Astrocyte of the cerebellum (primary cell): ENCODE results near the gene AP3D1.
"Not testable (repeated sequence)": the region's sequence is repeated elsewhere in the genome, so short reads cannot be mapped to it uniquely, and the experiment has no call there.

Experiments
- DNase-seq: peaks from one replicate; pipeline ENCODE4 v3.0.0-alpha.2; 2011; ENCODE audit warnings: low read depth
- H3K4me3 ChIP-seq: 2 replicates; pipeline ENCODE4 v1.5.1; 2011; ENCODE audit warnings: mild to moderate bottlenecking, low read depth, low read length, moderate library complexity
- in situ Hi-C: cut with HindIII; loops from 2 replicates; pipeline ENCODE4 v1.10.0; 2017; ENCODE audit warnings: low sequenced_read_pairs
- TF ChIP-seq, protein P1 (sequence below): IDR thresholded peaks from 2 replicates; pipeline ENCODE4 v1.5.1; 2012; ENCODE audit warnings: low read length, low read depth, moderate library complexity, mild to moderate bottlenecking; ENCODE audit errors: missing control alignments

The AP3D1 gene

DNA sequence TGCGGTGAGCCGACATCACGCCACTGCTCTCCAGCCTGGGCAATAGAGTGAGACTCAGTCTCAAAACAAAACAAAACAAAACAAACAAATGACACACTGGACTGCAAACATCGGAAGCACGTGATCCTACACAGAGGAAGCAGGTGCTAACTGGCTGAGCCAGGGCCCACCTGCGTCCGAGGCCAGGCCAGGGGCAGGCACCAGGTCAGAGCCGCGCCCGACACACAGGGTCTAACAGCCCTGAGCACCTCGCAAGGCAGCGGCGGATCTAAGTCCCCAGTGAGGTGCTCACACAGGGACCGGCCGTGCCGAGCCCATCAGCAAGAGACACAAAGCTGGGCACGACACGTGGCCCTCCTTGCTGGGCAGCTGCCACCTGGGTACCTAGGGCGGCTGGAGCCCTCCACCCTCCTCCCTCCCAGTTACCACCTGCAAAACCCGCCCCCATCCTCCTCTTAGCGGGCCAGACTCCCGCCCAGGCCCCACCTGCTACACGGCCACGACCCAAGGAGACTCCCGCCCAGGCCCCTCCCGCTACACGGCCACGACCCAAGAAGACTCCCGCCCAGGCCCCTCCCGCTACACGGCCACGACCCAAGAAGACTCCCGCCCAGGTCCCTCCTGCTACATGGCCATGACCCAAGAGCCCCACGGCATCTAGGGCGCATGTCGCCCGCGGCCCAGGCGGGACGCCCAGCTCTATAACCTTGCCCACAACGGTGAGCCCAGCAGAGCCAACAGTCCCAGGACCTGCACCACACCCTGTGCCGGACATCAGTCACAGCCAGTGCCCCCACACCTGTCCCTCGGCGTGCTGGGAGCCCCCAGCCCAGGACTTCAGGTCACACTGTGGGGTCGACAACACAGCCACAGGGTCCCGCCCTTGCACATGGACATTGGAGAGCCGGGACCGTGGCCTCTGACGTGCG lies 15.6 kb downstream of the AP3D1 start:
- TF ChIP-seq, protein P1, sequence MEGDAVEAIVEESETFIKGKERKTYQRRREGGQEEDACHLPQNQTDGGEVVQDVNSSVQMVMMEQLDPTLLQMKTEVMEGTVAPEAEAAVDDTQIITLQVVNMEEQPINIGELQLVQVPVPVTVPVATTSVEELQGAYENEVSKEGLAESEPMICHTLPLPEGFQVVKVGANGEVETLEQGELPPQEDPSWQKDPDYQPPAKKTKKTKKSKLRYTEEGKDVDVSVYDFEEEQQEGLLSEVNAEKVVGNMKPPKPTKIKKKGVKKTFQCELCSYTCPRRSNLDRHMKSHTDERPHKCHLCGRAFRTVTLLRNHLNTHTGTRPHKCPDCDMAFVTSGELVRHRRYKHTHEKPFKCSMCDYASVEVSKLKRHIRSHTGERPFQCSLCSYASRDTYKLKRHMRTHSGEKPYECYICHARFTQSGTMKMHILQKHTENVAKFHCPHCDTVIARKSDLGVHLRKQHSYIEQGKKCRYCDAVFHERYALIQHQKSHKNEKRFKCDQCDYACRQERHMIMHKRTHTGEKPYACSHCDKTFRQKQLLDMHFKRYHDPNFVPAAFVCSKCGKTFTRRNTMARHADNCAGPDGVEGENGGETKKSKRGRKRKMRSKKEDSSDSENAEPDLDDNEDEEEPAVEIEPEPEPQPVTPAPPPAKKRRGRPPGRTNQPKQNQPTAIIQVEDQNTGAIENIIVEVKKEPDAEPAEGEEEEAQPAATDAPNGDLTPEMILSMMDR, result no peak
- H3K4me3 ChIP-seq, result no peak overlapping the region
- no peak for DNase-seq
- in situ Hi-C loops, result no loop called here

DNA sequence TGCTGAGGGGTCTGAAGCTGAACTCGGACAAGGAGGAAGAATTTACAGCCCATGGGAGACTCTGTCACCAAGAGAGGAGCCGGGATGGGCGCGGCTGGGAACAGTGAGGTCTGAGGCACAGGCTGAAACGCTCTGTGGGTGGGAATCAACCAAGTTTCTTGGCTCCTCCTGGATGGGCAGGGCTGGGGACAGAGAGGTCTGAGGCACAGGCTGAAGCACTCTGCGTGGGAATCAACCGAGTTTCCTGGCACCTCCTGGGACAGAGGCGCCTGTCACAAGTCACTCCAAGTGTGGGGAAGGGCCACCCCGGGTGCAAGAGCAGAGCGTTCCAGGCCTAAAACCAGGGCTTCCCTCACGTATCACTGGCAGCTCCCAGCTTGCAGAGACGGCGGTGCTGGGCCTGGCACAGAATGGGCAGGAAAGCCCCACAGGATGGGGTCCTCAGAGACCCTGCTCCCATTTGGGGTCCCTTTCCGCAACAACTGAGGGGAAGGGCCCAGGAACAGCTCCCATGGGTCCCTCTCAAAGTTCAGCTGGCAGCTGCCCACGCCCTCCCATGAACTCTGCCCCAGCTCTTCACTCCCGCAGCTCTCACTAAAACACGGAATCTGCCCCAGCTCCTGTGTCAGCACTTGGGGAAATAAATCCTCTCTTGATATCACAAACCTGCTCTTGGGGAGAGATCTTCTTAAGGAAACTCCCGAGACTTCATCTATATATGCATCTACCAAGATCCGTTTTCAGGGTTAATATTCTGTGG lies 18.5 kb downstream of the AP3D1 start:
- no peak for DNase-seq

DNA sequence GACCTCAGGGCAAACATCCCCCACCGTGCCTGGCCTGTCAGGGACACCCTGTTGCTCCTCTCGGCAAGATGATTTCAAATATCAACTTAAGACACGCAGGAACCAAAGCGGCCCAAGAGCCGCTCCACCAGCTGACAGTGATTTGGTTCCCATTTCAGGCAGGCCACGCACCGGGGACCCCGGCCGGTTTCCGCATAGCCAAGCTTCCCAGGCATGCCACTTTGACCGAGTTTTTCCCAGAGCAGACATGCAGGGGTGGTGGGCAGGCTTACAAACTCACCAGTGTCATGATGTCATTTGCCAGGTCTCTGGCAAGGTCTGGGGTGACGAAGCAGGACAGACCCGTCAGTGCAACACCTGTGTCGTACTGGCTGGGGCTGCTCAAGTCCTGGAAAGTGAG lies 19.2 kb downstream of the AP3D1 start:
- TF ChIP-seq, protein P1, result no peak
- in situ Hi-C loops, result no loop called here
- no peak for DNase-seq
- no peak overlapping the region for H3K4me3 ChIP-seq

More for the DNA sequence above, 18.5 kb downstream of the AP3D1 start:
- in situ Hi-C loops, result no loop called here
- H3K4me3 ChIP-seq, result no peak overlapping the region
- TF ChIP-seq, protein P1, result no peak

DNA sequence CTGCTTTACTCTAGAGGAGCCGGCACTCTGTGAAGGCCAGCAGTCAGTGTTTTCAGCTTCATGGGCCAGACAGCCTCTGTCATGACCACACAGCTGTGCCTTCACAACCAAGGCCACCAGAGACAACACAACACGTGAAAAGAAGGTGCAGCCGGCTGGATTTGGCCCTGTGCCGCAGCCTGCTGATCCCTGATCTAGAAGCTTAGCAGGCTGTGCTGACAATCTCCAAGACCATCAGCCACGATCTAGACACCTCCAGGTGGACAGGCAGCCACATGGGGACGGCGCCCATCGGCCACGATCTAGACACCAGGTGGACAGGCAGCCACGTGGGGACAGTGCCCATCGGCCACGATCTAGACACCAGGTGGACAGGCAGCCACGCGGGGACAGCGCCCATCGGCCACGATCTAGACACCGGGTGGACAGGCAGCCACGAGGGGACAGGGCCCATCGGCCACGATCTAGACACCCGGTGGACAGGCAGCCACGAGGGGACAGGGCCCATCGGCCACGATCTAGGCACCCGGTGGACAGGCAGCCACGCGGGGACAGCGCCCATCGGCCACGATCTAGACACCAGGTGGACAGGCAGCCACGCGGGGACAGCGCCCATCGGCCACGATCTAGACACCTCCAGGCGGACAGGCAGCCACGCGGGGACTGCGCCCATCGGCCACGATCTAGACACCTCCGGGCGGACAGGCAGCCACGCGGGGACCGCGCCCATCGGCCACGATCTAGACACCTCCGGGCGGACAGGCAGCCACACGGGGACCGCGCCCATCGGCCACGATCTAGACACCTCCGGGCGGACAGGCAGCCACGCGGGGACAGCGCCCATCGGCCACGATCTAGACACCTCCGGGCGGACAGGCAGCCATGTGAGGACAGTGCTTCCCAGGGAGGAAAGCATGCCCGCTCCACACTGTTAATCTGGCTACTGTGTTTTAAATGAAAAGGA lies 20.1 kb downstream of the AP3D1 start:
- in situ Hi-C loops, H3K4me3 ChIP-seq, DNase-seq: not testable (repeated sequence)

DNA sequence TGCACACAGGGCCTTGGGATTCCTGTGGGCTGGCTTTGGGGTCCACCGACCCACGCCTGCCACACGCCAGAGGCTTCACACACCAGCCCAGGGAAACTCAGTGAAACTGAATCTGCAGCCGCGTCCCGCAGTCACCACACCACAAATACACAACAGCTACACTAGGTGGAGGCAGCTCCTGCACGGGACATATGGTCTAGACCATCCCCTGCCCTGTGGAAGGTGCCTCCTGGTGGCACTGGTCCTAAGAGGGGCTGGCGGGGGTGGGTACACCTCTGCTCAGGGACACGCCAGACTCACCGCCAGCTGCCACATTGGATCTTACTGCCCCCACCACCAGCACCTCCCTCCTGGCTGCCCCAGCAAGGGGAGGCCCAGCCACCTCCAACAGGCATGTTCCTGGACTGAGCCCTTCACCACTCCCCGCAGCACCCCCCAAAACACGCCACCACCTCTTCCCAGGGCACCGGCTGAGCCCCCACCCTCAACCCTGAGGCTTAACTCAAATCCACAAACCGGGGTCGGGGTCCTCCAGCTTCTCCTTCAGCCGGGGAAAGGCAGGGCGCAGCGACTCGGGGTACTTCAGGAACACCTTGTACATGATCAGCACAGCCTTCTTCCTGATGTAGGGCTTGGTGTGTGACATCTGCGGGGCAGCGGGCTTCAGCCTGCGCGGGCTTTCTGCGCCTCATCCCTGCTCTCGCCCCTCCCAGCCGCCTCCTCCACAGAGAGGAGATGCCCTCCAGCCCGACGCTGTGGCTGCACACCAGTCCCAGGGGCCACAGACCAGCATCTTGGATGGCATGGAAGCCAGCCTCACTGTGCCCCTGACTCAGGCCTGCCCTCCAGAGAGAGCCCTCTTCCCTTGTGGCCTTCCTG lies 21.2 kb downstream of the AP3D1 start:
- no peak for DNase-seq
- TF ChIP-seq, protein P1, result no peak

DNA sequence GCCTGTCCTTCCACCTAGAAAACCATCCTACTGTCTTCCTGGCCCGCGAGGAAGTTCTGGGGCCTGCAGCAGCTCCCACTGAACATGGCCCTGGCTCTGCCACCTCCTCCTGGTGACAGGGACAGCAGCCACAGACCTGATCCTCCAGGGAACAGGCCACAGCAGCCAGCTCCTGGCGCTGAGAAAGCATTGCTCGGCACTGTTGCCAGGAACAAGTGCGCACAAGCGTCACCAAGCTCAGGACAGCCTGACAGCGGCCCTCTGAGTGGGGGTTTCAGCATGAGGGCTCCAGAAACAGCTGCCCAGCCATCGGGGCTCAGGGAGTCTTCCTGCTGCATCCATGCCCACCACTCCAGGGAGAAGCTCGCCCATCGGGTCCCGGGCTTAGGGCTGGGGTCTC lies 21.9 kb downstream of the AP3D1 start:
- in situ Hi-C loops, result no loop called here
- H3K4me3 ChIP-seq, result no peak overlapping the region
- DNase-seq, result no peak
- TF ChIP-seq, protein P1, result no peak

More for the DNA sequence above, 21.2 kb downstream of the AP3D1 start:
- in situ Hi-C loops, result no loop called here
- H3K4me3 ChIP-seq, result no peak overlapping the region
